K562 (cell line): ENCODE results near the gene HAPLN2. TPM values are rescaled to one million over a fixed set of nuclear protein-coding genes. Genes with fewer than 3 reads are reported as not detected.

Experiments used
- BACH1 ChIP-seq: fragments of 200-800 bp; sonication (Bioruptor generic); IDR thresholded peaks from 2 replicates; pipeline ENCODE4 v1.6.1; 2016; ENCODE audit warnings: missing genetic modification characterization, missing compliant biosample characterization
- COPS2 ChIP-seq: fragments of 450-650 bp; conservative IDR thresholded peaks from 2 replicates; pipeline ENCODE4 v1.6.1; 2016; ENCODE audit warnings: mild to moderate bottlenecking, moderate library complexity
- ELF2 ChIP-seq: fragments of 250-450 bp; sonication (Bioruptor Pico); IDR thresholded peaks from 2 replicates; pipeline ENCODE4 v1.5.0; 2021; ENCODE audit warnings: mild to moderate bottlenecking
- GTF2F1 ChIP-seq: IDR thresholded peaks from 2 replicates; pipeline ENCODE4 v1.6.1; 2011; ENCODE audit warnings: low read depth, low read length, improper control_type of control experiment
- KAT2B ChIP-seq: IDR thresholded peaks from one replicate; pipeline ENCODE4 v1.6.1; 2012; ENCODE audit warnings: low read depth, mild to moderate bottlenecking, control low read depth, inconsistent platforms, low read length, moderate library complexity
- MAZ ChIP-seq, 2 experiments: fragments of 450-650 bp in 1 of 2; sonication (generic) in 1 of 2; formaldehyde crosslinking; IDR thresholded peaks in 1 of 2; conservative IDR thresholded peaks in 1 of 2; 2 replicates each; pipeline versions ENCODE4 v1.4.0 to v1.5.0; 2020; ENCODE audit warnings: mild to moderate bottlenecking in 1 of 2, missing genetic modification reagents in 1 of 2
- MECOM ChIP-seq: fragments of 250-450 bp; sonication (Bioruptor Pico); IDR thresholded peaks from 2 replicates; pipeline ENCODE4 v1.8.0; 2022; ENCODE audit warnings: inconsistent platforms
- PHTF2 ChIP-seq: fragments of 250-450 bp; sonication (Bioruptor Pico); IDR thresholded peaks from 2 replicates; pipeline ENCODE4 v1.5.0; 2021; ENCODE audit warnings: mild to moderate bottlenecking
- PTTG1 ChIP-seq: fragments of 450-650 bp; IDR thresholded peaks from 2 replicates; pipeline ENCODE4 v1.6.1; 2016; ENCODE audit warnings: low read depth, mild to moderate bottlenecking, missing genetic modification characterization, missing compliant biosample characterization
- SIX5 ChIP-seq, 2 experiments: IDR thresholded peaks; 2 replicates each; pipeline ENCODE4 v1.6.1; 2011; ENCODE audit warnings: low read length in 2 of 2, borderline replicate concordance in 1 of 2, low read depth in 1 of 2, mild to moderate bottlenecking in 1 of 2, moderate library complexity in 1 of 2; ENCODE audit not compliant: insufficient read depth in 1 of 2
- SMC3 ChIP-seq: conservative IDR thresholded peaks from 2 replicates; pipeline ENCODE4 v1.6.1; 2011; ENCODE audit warnings: low read depth, low read length, improper control_type of control experiment; ENCODE audit not compliant: insufficient read depth
- ZC3H4 ChIP-seq: sonication (generic); formaldehyde crosslinking; IDR thresholded peaks from 2 replicates; pipeline ENCODE4 v1.9.0; 2021; ENCODE audit warnings: missing genetic modification reagents, borderline replicate concordance
- ZNF431 ChIP-seq: sonication (generic); formaldehyde crosslinking; IDR thresholded peaks from 2 replicates; pipeline ENCODE4 v1.8.0; 2022; ENCODE audit warnings: mild to moderate bottlenecking, missing genetic modification reagents
- polyA plus RNA-seq, 8 experiments: library from polyadenylated mRNA; depleted of rRNA in 4 of 8; stranded (reverse) in 5 of 8; unstranded in 3 of 8; fragments of >200 nt; fragmentation: Nextera tagmentation in 2 of 8; fragmentation: Illumina TruSeq in 1 of 8; extraction: Ambion mirVana in 2 of 8; extraction: Trizol in 1 of 8; gene quantifications; 2 replicates each; pipeline versions ENCODE4 v1.2.1 to v1.2.3, GENCODE V29; 2011 to 2014; ENCODE audit warnings: inconsistent platforms in 1 of 8, missing spikeins in 1 of 8
- total RNA-seq, 7 experiments: library from RNA; depleted of rRNA in 6 of 7; stranded (reverse); fragments of >200 nt in 6 of 7; fragmentation: Illumina TruSeq in 2 of 7; extraction: Trizol in 2 of 7; gene quantifications; 2 replicates each; pipeline versions ENCODE4 v1.2.1 to v1.2.3, GENCODE V29; 2011 to 2021; ENCODE audit warnings: low replicate concordance in 1 of 7
- TF ChIP-seq, protein P1 (sequence below): fragments of 450-650 bp; IDR thresholded peaks from 2 replicates; pipeline ENCODE4 v1.6.1; 2017; ENCODE audit warnings: antibody characterized with exemption
- TF ChIP-seq, protein P2 (sequence below): IDR thresholded peaks from 3 replicates; pipeline ENCODE4 v1.6.1; 2011; ENCODE audit warnings: borderline replicate concordance, mild to moderate bottlenecking, moderate library complexity; ENCODE audit not compliant: insufficient read length; ENCODE audit errors: extremely low read depth
- TF ChIP-seq, protein P3 (sequence below): fragments of 450-650 bp; formaldehyde crosslinking; IDR thresholded peaks from 2 replicates; pipeline ENCODE4 v1.4.0; 2022; ENCODE audit warnings: missing genetic modification characterization
- TF ChIP-seq, protein P4 (sequence below): IDR thresholded peaks from 2 replicates; pipeline ENCODE4 v1.6.1; 2016; ENCODE audit warnings: missing genetic modification characterization, missing compliant biosample characterization

Gene HAPLN2
- total and polyA plus RNA-seq, 9 of the 15 experiments (the other 6 are each of a cell fraction or from before 2014, with no cell fraction given): 0.14 to 5.2 (median 3.8) TPM; not detected in 4

DNA sequence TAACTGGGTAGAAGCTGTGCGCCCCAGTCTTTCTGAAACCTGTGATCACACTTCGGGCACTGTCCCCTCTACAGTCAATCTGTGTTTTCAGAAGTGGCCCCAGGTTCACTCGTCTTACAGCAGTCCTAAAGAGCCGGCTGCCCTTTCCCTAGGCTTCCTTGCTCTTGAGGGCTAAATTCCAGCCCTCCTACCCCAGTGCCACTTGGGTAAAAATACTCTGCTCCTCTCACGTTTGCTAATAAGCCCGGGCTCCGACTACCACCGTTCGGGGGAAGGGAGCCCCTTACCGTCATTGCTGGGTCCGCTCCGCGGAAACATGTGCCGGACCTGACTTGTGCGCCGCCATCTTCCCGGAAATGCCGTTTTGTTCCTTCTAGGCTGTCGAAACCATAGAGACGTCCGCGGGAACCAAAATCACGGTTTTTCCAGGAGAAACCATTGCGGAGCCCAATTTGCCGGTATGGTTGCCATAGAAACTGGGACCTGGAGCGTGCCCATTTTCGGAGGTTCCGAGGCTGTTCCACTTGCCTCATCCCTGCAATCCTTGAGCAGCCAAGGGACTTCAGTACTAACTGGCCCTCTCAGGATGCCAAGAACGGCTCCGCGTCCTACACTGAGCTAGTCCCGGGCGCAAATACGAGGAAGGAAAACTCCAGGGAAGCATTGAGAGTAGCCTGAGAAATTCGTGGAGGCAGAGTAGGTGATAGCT, 17.9 kb upstream of the HAPLN2 start, which contains the start of gene GPATCH4 (continued):
- TF ChIP-seq, protein P1, sequence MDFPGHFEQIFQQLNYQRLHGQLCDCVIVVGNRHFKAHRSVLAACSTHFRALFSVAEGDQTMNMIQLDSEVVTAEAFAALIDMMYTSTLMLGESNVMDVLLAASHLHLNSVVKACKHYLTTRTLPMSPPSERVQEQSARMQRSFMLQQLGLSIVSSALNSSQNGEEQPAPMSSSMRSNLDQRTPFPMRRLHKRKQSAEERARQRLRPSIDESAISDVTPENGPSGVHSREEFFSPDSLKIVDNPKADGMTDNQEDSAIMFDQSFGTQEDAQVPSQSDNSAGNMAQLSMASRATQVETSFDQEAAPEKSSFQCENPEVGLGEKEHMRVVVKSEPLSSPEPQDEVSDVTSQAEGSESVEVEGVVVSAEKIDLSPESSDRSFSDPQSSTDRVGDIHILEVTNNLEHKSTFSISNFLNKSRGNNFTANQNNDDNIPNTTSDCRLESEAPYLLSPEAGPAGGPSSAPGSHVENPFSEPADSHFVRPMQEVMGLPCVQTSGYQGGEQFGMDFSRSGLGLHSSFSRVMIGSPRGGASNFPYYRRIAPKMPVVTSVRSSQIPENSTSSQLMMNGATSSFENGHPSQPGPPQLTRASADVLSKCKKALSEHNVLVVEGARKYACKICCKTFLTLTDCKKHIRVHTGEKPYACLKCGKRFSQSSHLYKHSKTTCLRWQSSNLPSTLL: no peak
- TF ChIP-seq GTF2F1: no peak
- TF ChIP-seq BACH1 (tag): no peak
- no peak for TF ChIP-seq PHTF2
- TF ChIP-seq, protein P2, sequence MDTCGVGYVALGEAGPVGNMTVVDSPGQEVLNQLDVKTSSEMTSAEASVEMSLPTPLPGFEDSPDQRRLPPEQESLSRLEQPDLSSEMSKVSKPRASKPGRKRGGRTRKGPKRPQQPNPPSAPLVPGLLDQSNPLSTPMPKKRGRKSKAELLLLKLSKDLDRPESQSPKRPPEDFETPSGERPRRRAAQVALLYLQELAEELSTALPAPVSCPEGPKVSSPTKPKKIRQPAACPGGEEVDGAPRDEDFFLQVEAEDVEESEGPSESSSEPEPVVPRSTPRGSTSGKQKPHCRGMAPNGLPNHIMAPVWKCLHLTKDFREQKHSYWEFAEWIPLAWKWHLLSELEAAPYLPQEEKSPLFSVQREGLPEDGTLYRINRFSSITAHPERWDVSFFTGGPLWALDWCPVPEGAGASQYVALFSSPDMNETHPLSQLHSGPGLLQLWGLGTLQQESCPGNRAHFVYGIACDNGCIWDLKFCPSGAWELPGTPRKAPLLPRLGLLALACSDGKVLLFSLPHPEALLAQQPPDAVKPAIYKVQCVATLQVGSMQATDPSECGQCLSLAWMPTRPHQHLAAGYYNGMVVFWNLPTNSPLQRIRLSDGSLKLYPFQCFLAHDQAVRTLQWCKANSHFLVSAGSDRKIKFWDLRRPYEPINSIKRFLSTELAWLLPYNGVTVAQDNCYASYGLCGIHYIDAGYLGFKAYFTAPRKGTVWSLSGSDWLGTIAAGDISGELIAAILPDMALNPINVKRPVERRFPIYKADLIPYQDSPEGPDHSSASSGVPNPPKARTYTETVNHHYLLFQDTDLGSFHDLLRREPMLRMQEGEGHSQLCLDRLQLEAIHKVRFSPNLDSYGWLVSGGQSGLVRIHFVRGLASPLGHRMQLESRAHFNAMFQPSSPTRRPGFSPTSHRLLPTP: no peak
- no peak for TF ChIP-seq ZNF431 (CRISPR knock-in tag)
- peak; percentile 27 to 55; a peak in 2 of 4 replicates for TF ChIP-seq MAZ (CRISPR knock-in tag; conservative IDR thresholded peaks at IDR 0.05 in 1 of 2, IDR thresholded peaks at IDR 0.05 in 1 of 2)
- no peak for TF ChIP-seq SIX5 (IDR thresholded peaks at IDR 0.05; ENCODE audit: borderline replicate concordance in 1 of 2, insufficient read depth in 1 of 2, low read depth in 1 of 2, low read length in 2 of 2)
- TF ChIP-seq ZC3H4 (CRISPR knock-in tag): no peak
- peak; percentile 96 for TF ChIP-seq ELF2 (CRISPR knock-in tag)
- TF ChIP-seq KAT2B: no peak
- TF ChIP-seq, protein P3, sequence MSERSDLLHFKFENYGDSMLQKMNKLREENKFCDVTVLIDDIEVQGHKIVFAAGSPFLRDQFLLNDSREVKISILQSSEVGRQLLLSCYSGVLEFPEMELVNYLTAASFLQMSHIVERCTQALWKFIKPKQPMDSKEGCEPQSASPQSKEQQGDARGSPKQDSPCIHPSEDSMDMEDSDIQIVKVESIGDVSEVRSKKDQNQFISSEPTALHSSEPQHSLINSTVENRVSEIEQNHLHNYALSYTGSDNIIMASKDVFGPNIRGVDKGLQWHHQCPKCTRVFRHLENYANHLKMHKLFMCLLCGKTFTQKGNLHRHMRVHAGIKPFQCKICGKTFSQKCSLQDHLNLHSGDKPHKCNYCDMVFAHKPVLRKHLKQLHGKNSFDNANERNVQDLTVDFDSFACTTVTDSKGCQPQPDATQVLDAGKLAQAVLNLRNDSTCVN (CRISPR knock-in tag): 0 out of 2 replicates have a peak, but pooled peaks have one; percentile 23
- TF ChIP-seq, protein P4, sequence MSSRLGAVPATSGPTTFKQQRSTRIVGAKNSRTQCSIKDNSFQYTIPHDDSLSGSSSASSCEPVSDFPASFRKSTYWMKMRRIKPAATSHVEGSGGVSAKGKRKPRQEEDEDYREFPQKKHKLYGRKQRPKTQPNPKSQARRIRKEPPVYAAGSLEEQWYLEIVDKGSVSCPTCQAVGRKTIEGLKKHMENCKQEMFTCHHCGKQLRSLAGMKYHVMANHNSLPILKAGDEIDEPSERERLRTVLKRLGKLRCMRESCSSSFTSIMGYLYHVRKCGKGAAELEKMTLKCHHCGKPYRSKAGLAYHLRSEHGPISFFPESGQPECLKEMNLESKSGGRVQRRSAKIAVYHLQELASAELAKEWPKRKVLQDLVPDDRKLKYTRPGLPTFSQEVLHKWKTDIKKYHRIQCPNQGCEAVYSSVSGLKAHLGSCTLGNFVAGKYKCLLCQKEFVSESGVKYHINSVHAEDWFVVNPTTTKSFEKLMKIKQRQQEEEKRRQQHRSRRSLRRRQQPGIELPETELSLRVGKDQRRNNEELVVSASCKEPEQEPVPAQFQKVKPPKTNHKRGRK (tag): no peak
- no peak for TF ChIP-seq SMC3
- TF ChIP-seq PTTG1 (tag): no peak
- no peak for TF ChIP-seq MECOM (CRISPR knock-in tag)
- TF ChIP-seq COPS2: no peak
